Muscle of arm (tissue), 14 donors: ENCODE data around the gene USB1. TPM values are rescaled to one million over a fixed set of nuclear protein-coding genes. Genes with fewer than 3 reads are reported as not detected.
A peak's percentile ranks its signal among the peaks of the same experiment; 100 is the strongest.

ENCODE experiments used
- DNase-seq: peaks from one replicate; pipeline ENCODE4 v3.0.0-alpha.2; 2013
- long read RNA-seq, 11 donors: transcript quantifications; one replicate each; lab custom pipeline, GENCODE V29; 2026
- polyA plus RNA-seq, 12 donors: library from polyadenylated mRNA; unstranded; fragments of 120-200 nt; gene quantifications; one replicate each; pipeline ENCODE4 v1.2.1, GENCODE V29; 2013; ENCODE audit not compliant: insufficient read length in 12 of 12

Gene USB1, protein sequence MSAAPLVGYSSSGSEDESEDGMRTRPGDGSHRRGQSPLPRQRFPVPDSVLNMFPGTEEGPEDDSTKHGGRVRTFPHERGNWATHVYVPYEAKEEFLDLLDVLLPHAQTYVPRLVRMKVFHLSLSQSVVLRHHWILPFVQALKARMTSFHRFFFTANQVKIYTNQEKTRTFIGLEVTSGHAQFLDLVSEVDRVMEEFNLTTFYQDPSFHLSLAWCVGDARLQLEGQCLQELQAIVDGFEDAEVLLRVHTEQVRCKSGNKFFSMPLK
- polyA plus RNA-seq, result 10 to 100 TPM in 11 of 12 donors, not detected in 1; 11.1 to 33.9 (median 15.5) TPM
- long read RNA-seq, donor 1, partial matches to known transcripts, result 0 of 7 reads
- long read RNA-seq, donor 1, other reads (novel, unspliced or antisense), result 0 of 7 reads
- long read RNA-seq, donor 2, partial matches to known transcripts, result 5 of 10 reads
- long read RNA-seq, donor 2, other reads (novel, unspliced or antisense), result 0 of 10 reads
- long read RNA-seq, donor 3, partial matches to known transcripts, result 0 of 2 reads
- long read RNA-seq, donor 3, other reads (novel, unspliced or antisense), result 0 of 2 reads
- long read RNA-seq, donor 4, partial matches to known transcripts, result 0 of 2 reads
- long read RNA-seq, donor 4, other reads (novel, unspliced or antisense), result 0 of 2 reads
- long read RNA-seq, donor 5, partial matches to known transcripts, result 0 of 5 reads
- long read RNA-seq, donor 5, other reads (novel, unspliced or antisense), result 0 of 5 reads
- long read RNA-seq, donor 6, partial matches to known transcripts, result 0 of 5 reads
- long read RNA-seq, donor 6, other reads (novel, unspliced or antisense), result 0 of 5 reads
- long read RNA-seq, donor 7, partial matches to known transcripts, result 0 of 3 reads
- long read RNA-seq, donor 7, other reads (novel, unspliced or antisense), result 0 of 3 reads
- long read RNA-seq, donor 8, transcript USB1-201 (7 exons, 2,282 nt), result major isoform, 7 of 15 reads
- long read RNA-seq, donor 8, partial matches to known transcripts, result 5 of 15 reads
- long read RNA-seq, donor 8, other reads (novel, unspliced or antisense), result 0 of 15 reads
- long read RNA-seq, donor 9, transcript USB1-201 (7 exons, 2,282 nt), result major isoform, 6 of 15 reads
- long read RNA-seq, donor 9, partial matches to known transcripts, result 7 of 15 reads
- long read RNA-seq, donor 9, other reads (novel, unspliced or antisense), result 0 of 15 reads
- long read RNA-seq, donor 10, partial matches to known transcripts, result 0 of 1 reads
- long read RNA-seq, donor 10, other reads (novel, unspliced or antisense), result 0 of 1 reads
- long read RNA-seq, donor 11, partial matches to known transcripts, result 0 of 2 reads
- long read RNA-seq, donor 11, other reads (novel, unspliced or antisense), result 0 of 2 reads

DNA sequence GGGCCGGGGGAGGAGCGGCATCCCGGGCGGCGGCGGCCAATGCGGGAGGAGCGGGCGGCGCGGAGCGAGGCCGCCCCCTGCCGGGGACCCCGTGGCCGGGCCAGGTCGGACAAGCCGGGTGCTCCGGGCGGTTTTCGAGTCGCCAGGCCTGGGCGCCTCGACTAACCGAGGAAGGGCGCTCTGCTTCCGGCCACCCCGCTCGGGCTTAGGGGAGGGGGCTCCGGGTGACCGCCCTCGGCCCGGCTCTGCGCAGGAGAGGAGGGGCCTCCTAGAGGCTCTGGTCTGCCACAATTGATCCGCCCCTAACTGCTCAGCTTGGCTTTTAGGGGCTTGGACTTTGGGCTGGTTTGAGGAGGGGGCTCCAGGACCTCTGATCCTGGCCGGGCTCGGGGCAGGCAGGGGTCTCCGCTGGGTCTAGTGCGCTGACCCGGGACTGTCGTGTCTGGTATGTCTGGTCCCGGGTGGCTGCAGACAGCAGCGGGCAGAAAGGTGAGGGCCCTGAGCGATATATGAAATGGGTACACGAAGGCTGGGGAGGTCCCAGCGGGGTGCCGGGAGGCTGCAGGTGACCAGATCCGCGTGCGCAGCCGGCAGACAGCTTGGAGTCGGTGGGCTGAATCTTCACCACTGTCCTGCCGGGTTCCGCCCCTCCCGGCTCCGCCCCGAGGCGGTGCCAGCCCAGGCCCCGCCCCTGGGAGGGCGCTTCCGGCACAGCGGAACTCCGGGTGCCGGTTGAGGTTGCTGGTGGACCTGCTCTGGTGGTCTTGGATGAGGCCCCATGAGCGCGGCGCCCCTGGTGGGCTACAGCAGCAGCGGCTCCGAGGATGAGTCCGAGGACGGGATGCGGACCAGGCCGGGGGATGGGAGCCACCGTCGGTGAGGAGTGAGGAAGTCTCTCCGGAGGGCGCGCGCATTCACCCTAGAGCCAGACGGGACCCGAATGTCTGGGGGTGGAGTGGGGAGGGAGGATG, at the start of gene USB1:
Gene USB1 (plus strand): TSS at position 702 of the 971 bp plus-strand sequence. CDS start 77 bp downstream, at position 779.
- peak; percentile 89 for DNase-seq

DNA sequence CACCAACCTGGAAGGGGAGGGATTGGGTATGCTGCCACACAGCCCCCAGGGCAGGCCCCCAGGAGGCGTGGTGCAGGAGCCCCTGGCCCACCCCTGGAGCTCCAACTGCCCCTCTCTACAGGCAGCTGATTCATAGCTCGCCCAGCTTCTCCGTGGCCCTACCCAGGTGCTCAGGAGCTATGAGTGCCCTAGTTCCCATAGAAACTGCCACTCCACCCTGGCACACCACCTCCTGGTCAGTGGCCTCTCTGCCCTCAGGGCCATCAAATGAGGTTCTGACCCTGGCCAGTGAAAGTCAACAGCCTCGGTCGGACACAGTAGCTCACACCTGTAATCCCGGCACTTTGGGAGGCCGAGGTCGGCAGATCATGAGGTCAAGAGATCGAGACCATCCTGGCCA, 48.3 kb upstream of the USB1 start:
- DNase-seq, result no peak

DNA sequence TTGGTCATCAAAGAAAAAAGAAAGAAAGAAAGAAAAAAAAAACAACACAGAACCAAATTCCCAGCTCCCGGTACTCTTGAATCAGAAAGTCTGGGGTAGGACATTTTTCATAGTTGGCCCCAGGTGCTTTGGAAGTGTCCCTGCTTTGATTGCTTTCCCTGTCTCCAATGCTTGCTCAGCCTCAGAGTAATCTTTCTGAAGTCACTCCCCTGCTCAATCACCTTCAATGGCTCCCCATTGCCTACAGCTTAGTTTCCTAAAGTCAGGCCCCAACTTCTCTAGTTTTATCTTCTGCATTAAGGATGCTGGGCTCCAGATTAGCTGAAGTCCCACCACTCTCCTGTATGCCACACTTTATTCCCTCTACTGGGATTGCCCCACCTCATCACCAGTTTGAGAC, 47.4 kb upstream of the USB1 start:
- DNase-seq, result no peak

DNA sequence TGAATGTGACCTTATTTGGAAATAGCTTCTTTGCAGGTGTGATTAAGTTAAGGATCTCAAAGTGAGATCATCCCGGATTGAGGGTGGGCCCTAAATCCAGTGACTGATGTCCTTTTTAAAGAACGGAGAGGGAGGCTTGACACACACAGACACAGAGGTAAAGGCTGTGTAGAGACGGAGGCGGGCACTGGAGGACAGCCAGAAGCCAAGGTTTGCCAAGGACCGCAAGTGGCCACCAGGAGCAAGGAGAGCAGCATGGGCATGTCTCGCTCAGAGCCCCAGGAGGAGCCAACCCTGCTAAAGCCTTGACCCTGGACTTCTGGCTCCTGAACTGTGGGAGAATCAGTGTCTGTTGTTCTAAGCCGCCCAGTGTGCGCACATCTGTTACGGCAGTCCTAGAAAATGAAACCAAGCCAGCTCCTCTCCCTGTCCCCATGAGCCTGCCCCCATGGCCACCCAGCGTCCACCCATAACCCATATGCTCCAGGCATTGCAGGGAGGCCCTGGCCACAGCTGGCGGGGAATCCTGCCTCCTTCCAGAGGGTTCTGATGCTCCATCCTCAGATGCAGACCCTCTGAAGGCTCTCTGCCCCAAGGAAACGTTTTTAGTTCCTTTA, 45.5 kb upstream of the USB1 start:
- no peak for DNase-seq

DNA sequence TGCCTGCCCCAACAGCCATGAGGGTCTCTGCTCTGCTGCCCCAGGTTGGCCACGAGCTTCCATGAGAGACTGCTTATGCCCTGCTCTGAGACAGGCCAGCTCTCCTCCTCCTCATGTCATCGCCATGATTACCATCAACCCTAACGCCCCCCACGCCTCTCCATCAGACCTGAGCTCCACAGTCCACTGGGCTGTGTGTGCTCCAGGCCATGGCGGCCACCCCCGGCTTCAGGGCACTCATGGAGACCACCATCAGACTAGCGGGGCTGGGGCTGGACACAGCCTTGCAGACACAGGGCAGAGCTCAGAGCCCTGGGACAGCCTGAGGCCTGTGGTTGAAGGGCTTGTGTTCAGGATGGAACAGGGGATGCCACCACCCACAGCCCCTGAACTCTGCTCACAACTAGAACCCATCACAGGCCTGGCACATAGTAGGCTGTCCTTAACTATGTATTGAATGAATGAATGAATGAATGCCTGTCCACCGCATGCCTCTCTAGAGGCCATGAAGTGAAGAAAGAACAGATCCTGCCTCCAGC, 44.9 kb upstream of the USB1 start:
- no peak for DNase-seq

DNA sequence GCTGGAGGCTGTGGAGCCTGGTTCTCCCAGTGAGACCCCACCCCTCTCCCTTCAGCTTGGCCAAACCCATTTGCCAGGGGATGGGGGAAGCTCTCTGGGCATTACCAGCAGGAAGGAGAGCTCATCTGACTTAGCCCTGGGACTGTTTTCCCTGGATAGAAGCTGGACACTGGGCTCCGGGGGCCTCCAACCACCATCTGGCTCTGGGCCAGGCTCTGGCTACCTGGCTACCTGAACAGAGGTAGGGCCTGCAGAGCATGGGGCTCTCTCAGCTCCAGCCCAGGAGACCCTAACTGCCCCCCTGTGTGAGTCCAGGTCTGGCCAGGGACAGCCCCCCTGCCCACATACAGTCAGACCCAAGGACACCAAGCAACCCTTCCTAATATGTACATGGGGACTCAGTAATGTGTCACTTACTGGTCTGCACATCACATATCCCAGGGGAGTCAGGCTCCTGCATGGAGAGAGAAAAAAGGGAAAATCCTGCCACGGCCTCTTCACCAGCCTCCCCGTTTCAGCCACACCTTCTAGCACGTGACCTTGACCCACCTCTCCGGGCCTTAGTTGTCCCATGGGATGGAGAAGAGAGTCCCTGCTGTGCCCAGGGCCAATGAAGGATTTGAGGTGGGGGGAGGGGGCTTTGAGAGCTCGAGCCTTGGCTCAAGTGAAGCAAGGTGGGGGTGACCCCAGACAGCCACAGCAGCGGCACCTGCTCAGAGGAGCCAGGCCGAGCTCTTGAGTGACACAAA, 44.1 kb upstream of the USB1 start:
- no peak for DNase-seq

DNA sequence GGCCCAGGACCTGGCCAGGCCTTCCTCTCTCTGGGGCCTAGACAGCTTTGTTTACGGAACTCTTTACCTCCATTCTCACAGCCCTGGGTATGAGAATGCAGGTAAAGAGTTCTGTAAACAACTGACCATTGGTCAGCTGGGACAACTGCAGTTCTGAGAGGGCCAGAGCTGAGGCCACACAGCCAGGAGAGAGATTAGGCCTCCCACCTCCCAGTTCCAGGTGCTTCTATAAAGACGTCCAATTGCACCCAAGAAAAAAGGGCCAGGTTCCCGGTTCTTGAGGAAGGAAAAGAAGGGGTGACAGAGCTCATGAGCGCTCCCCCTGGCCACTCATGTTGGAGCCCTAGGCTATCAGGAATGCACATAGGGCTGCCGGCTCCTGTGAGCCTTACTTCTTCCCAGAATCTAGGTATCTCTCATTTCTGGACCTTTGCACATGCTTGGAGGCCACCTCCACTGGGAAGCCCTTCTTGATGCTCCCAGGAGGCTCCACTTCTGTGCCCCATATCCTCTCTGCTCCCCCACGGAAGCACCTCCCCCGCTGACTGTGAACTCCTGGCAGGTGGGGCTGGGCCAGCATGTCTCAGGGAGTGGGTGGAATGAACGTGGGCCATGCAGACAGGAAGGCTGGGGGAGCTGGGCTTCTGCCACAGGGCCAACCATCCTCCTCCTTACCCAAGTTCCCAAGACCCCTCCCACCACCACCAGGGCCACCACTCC, 43.4 kb upstream of the USB1 start:
- DNase-seq, result no peak

DNA sequence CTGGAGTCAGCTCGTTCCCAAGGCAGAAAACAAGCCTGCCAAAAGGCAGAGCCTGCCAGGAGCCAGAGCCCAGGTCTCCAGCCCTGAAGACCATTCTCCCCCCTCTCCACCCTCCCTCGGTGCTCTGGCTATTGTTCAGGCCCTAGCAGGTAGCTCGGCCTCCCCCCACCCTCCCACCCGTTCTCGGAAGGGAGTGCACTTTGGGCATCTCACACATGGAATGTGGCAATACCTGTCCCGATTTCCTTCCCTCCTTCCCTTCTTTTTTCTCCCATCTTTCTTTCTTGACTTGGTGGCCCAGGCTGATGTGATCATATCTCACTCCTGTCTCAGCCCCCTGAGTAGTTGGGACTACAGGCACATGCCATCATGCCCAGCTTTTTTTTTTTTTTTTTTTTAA, 42.7 kb upstream of the USB1 start:
- no peak for DNase-seq

DNA sequence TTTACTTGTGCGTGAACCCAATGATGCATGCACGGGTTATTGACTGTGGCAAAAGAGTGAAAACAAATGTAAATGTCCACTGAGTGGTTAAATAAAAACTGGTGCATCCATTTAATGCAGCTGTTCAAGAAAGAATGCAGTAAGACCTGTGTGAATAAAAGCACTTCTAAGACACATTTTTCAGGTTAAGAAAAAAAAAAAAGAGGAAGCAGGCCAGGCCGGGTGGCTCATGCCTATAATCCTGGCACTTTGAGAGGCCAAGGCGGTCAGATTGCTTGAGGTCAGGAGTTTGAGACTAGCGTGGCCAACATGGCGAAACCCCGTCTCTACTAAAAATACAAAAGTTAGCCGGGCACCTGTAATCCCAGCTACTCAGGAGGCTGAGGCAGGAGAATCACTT, 42.1 kb upstream of the USB1 start:
- no peak for DNase-seq

DNA sequence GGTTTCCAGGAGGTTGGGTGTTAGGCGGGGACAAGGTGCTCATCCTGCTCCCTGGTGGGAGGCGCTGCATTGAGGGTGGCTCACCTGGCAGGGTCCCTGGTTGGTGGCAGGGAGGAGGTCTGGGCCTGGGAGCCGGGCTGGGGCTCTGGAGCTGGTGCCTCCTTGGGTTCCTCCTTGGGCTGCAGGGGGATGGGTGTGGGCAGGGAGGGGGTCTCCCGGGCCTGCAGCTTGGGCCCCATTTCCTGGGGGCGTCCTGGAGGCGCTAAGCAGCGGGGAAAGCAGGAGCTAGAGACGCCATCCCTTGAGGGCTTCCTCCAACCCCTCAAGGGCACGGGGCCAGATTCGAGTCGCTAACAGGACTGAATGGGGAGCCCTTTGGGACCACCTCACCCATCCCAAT, 41.4 kb upstream of the USB1 start:
- DNase-seq, result no peak

DNA sequence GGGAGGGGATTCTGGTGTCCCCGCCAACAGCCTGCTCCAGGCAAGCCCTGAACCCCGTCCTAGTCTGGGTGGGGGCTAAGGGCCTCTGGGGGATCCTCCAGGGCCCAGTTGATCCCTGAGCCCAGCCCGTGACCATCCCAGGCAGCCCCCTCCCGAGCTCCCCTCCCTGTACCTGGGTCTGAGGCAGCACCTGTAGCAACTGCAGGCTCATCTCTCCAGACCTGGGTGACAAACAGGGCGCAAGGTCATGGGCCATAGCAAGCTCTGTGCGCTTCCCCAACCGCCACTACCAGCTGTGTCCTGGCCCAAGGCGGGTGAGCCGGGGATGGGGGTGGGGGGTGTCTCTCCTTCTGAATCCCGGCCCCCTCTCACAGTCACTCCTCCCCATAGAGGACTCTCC, 40.9 kb upstream of the USB1 start:
- no peak for DNase-seq

DNA sequence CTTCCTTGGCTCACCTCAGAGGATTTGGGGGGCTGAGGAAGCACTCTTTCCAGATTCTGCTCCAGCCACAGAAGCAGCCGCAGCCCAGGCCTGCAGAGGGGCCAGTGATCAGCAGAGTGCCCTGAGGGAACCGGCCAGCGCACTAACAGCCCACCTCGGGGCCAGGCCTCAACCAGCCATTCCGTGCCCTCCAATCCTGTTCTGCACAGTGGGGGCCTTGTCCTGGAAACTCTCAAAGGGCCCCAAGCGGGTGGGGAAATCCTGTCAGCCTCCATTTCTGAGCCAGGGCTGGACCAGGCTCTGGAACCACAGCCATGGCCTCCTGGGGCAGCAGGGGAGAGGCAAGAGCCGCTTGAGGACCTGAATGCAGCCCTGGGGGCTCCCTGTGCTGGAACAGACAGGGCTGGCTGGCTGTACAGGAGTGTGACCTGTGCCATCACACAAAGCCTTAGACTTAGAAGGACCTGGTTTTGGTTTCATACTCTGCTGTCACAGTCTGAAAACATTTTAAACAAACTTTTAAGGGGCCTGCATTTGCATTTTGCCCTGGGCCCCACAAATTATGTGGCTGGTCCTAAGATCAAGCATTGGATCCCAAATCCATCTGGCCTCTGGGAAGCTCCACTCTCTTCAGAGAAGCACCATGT, 40.3 kb upstream of the USB1 start:
- no peak for DNase-seq

DNA sequence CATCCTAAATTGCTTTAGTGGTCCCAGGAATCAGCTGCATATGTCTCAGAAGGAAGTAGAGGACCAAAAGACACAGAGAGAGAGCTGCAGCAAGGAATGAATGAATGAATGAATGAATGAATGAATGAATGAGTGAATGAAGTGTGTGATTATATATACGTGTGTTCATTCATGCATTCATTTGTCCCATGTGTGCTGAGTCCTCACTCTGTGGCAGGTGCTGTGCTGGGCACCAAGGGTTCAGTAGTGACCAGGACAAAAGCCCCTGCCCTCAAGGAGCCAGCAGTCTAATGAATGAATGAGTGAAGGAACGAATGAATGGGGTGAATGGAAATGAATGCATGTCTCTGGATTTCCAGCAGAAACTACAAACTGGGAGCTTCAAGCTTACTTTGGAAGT, 39.7 kb upstream of the USB1 start:
- DNase-seq, result no peak

DNA sequence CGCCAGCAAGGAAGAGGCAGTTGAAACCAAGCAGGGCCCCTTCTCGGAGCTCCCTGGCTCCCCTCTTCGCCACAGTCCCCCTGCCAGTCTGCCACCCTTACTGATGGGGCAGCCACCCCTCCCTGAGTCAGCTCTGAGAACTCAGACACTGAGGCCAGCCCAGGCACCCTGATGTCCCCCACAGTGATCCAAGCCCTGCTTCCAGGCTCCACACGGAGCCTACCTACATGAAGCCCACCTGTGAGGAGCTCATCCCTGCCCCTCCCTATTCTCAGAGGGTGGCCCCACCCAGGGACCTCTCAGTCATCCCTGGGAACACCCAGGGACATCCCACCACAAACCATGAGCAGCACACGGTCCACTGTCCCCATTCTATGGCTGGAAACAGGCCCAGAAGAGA, 39.2 kb upstream of the USB1 start:
- no peak for DNase-seq

DNA sequence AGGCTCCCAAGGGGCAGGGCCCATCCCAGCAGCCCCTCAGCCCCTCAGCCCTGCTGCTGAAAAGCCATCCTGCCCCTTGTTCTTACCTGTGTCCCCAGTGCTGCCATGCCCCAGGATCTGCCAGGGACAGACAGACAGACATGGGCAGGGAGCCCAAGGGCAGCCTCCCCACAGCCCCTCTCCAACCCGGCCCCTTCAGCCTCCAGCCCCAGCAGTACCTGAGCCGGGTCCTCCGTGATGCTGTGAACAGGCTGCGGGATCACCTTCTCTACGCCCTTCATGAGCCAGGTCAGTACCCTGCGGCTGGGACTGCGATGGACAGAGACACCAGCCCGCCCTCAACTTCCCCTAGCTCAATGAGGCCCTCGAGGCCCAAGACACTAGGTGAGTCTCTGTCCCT, 38.5 kb upstream of the USB1 start:
- no peak for DNase-seq

DNA sequence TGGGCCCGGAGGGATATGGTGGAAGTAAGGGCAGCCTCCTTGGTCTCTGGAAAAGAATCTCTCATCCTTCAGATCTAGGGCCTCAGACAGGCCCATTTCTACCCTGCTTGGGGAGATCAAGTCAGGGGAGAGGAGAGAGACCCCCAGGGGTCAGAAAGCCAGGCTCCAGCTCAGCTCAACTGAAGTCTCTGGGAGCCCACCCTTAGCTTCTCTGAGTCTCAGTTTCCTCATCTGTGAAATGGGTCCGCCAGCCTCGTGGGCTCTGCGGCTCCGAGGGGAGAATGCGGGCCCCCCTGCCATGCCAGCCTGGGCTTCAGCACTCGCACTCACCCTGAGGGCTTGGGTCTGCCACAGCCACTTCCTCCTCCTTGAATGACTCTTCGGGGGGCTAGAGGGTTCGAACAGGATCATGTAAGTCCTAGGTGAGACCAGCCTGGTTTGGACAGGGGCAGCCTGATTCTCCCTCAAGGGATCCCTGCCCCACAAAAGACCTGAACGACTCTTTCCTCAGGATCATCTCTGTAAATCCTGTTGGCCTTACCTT, 37.0 kb upstream of the USB1 start:
- DNase-seq, result no peak

DNA sequence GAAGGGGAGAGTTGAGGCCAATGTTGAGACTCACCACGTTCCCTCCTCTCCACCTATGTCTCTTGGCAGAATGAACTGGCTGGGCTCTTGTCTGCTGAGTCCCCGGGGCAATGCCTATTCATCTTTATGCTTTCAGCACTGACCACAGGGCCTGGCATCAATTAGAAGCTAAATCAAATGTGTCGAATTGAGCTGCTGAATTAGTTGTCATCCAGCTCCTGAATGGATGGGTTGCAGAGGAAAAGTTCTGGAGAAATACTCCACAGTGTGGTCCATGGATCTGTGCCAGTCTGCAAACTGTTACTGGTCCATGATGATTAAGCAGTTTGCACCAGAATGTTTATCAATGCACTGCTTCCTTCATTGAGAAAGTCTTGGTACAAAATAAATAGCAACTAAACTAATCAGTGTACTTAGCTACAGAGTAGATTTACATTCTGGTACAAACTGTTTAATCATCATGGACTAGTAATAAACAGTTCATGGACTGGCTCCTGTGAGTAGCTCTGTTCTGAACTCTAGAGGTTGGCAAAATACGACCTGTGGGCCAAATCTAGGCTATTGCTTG, 34.9 kb upstream of the USB1 start:
- DNase-seq, result no peak
